Measurements from ENCODE around the gene SFT2D1.

DNA sequence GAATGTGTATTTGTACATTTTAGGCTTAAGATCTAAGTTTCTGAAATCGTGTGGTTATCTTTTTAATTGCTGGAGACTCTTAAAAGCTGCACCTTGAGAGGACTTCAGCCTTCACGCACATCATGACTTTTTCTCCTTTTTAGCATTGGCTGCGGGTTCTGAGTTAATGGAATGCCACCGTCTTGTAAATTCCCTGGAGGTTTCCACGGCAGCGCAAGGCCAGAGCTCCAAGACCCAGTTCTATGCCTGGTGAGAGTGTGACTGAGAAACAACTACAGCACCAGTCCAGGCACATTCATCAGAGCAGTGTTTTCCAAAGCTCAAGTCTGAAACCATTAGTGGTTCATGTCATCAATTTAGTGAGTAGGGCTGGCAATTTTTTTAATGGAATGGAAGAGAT lies 57.1 kb downstream of the SFT2D1 start:
- TF ChIP-seq, protein P1, sequence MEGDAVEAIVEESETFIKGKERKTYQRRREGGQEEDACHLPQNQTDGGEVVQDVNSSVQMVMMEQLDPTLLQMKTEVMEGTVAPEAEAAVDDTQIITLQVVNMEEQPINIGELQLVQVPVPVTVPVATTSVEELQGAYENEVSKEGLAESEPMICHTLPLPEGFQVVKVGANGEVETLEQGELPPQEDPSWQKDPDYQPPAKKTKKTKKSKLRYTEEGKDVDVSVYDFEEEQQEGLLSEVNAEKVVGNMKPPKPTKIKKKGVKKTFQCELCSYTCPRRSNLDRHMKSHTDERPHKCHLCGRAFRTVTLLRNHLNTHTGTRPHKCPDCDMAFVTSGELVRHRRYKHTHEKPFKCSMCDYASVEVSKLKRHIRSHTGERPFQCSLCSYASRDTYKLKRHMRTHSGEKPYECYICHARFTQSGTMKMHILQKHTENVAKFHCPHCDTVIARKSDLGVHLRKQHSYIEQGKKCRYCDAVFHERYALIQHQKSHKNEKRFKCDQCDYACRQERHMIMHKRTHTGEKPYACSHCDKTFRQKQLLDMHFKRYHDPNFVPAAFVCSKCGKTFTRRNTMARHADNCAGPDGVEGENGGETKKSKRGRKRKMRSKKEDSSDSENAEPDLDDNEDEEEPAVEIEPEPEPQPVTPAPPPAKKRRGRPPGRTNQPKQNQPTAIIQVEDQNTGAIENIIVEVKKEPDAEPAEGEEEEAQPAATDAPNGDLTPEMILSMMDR (IDR thresholded peaks at IDR 0.05) = no peak
- no peak for TF ChIP-seq POLR2A (IDR thresholded peaks at IDR 0.05)
